ENCODE results near the gene WDFY1.

WDFY1 gene

GRCh38 chr2:223835701-223836532 is 109.2 kb downstream of the WDFY1 start:
- H3K27ac ChIP-seq = peak overlapping the region; percentile 81
- TF ChIP-seq, protein P1, sequence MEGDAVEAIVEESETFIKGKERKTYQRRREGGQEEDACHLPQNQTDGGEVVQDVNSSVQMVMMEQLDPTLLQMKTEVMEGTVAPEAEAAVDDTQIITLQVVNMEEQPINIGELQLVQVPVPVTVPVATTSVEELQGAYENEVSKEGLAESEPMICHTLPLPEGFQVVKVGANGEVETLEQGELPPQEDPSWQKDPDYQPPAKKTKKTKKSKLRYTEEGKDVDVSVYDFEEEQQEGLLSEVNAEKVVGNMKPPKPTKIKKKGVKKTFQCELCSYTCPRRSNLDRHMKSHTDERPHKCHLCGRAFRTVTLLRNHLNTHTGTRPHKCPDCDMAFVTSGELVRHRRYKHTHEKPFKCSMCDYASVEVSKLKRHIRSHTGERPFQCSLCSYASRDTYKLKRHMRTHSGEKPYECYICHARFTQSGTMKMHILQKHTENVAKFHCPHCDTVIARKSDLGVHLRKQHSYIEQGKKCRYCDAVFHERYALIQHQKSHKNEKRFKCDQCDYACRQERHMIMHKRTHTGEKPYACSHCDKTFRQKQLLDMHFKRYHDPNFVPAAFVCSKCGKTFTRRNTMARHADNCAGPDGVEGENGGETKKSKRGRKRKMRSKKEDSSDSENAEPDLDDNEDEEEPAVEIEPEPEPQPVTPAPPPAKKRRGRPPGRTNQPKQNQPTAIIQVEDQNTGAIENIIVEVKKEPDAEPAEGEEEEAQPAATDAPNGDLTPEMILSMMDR (conservative IDR thresholded peaks at IDR 0.05) = no peak
- TF ChIP-seq ZFX (IDR thresholded peaks at IDR 0.05) = no peak

- no peak overlapping the region for H3K27ac ChIP-seq
- no peak for TF ChIP-seq ZFX (IDR thresholded peaks at IDR 0.05)
- TF ChIP-seq, protein P1 (conservative IDR thresholded peaks at IDR 0.05) = no peak
Observed at GRCh38 chr2:223834431-223834830, 110.7 kb downstream of the WDFY1 start.

DNA sequence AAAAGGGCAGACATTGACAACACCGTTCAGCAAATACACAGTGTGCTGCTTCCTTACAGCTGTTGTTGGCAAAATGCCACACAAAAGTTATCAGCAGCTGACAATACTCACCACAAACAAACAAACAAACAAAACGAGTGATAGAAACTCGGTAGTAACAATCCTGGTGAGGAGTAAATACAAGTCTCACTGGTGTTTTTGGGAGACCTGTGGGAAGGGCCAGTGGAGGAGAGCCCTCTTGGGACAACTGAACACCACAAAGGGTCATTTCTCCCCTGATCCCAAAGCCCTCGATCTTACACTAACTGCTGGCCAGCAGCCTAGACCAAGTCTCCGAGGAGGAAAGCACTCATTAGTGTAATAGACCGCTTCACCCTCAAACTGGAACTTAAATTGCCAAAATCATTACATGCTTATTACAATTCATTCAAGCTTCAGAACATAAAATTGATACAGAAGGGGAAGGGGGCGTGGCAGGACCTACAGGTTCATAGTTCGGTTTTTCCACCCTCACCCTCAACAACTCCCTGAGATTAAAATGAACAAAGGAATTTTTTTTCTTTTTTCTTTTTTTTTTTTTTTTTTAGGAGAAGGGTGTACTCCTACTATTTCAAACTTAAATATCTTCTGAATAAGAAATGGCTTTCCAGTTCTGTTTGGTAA is 112.8 kb downstream of the WDFY1 start:
- no peak overlapping the region for H3K27ac ChIP-seq
- TF ChIP-seq ZFX (IDR thresholded peaks at IDR 0.05) = no peak
- TF ChIP-seq, protein P1 (conservative IDR thresholded peaks at IDR 0.05) = no peak

GRCh38 chr2:223829128-223829527 is 116.0 kb downstream of the WDFY1 start:
- TF ChIP-seq, protein P1 (conservative IDR thresholded peaks at IDR 0.05) = no peak
- no peak for TF ChIP-seq ZFX (IDR thresholded peaks at IDR 0.05)
- no peak overlapping the region for H3K27ac ChIP-seq

GRCh38 chr2:223828314-223828713 is 116.8 kb downstream of the WDFY1 start:
- TF ChIP-seq, protein P1 (conservative IDR thresholded peaks at IDR 0.05) = no peak
- TF ChIP-seq ZFX (IDR thresholded peaks at IDR 0.05) = no peak
- no peak overlapping the region for H3K27ac ChIP-seq

DNA sequence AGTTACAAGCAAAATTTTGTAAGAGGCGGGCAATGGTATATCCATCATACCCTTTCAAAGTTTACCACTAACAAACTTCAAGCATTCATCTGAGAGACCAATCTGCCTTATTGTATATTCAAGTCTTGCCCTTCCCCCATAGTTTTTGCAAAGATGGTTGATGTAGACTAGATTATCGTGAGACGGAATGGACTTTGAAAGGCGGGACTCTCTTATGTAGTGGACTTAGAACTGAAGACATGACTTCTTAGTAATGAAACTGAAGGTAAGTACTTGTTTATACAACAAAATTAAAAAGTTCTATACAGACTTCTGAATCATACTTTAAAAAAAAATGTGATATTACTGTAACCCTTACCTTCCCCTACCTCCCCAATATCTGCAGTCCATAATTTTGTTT is 118.1 kb downstream of the WDFY1 start:
- no peak overlapping the region for H3K27ac ChIP-seq
- no peak for TF ChIP-seq ZFX (IDR thresholded peaks at IDR 0.05)
- TF ChIP-seq, protein P1 (conservative IDR thresholded peaks at IDR 0.05) = no peak

Data from C4-2B (cell line).